GM18498 (cell line): ENCODE results near the gene HASPIN.

Experiments used
- ATAC-seq: cut with Tn5 transposase; IDR thresholded peaks from one replicate; pipeline ENCODE4 v1.9.1; 2021; ENCODE audit warnings: mild to moderate bottlenecking, moderate library complexity; ENCODE audit not compliant: unreplicated experiment

The HASPIN gene

DNA sequence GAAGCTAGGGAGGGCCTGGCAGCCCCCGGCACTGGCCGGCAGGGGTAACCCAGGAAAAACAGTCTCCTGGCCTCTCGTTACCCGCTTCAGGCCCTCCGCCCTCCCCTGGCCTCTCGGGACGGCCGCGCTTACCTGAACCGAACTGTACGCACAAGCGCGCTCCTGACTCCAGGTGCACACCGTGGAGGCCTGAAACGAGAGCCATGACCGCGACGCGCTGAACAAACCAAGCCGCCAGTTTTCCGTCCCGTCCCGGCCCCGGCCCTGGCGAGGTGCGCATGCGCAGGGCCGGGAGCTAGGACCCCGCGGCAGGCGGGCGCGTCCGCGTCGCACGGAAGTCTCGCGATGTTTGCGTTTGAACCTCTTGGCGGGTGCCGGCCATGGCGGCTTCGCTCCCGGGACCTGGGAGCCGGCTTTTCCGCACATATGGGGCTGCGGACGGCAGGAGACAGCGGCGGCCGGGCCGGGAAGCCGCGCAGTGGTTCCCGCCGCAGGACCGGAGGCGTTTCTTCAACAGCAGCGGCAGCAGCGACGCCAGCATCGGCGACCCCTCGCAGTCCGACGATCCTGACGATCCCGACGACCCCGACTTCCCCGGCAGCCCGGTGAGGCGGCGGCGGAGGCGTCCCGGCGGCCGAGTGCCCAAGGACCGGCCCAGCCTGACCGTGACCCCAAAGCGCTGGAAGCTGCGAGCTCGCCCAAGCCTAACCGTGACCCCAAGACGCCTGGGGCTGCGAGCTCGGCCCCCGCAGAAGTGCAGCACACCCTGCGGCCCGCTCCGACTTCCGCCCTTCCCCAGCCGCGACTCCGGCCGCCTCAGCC lies at the start of gene HASPIN:
TSS of gene HASPIN (plus strand) at position 348 of the 822 bp plus-strand sequence. CDS start at position 381, 33 bp downstream.
- ATAC-seq: peak; percentile 85

- ATAC-seq: no peak
Observed at GRCh38 chr17:3675886-3676285, 47.8 kb upstream of the HASPIN start.

DNA sequence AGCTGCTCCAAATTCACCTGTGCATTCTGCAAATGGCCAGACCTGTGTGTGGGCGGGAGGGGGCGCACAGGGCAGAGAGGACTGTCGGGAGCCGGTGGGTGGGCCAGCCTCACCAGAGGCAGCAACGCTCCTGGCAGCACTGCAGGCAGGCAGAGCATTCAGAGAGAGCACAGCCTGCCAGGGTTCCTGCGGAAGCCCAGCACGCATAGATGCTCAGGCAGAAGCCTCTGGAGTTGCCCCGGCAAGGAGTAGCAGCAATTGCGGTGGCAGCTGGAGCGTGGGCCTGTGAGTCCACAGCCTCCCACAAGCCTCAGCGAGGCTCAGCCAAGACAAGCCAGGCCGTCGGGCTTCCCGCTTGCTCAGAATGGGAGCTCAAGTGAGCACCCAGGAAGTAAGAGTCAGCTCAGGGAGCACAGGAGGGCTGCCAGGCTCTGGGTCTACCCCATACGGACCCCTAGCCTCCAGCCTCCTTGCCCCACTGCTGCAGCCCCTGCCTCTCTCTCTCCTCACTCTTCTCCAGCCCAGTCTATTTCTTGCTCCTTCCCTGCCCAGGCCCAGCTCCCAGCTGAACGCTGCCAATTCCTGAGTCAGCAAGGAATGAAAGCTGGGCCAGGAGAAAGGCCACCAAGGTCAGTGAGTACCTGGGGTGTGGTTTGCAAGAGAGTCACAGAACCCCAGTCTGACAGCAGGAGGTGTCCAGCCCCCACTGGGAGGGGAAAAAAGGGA lies 45.4 kb upstream of the HASPIN start:
- no peak for ATAC-seq

- ATAC-seq: no peak
Observed at GRCh38 chr17:3678821-3679530, 44.7 kb upstream of the HASPIN start.

DNA sequence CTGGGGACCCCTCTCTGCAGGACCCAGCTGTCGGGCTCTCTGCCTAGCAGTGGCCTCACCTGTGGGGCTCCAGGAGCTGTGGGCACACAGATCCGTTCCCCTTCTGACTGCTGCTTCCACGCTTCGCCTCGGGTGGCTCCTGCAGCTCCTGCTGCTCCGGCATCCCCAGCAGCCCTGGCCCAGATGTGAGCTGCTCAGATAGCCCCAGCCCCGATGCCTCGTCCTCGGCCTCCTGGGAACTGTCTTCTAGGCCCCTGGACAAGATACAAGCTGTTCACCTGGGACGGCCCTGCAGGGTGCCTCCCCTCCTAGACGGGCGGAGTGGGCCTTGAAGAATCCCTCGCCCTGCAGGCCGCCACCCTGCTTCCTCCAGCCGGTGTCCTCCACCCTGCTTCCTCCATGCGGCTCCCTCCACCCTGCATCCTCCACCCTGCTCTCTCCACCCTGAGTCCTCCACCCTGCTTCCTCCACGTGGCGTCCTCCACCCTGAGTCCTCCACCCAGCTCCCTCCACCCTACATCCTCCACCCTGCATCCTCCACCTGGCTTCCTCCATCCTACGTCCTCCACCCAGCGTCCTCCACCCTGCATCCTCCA lies 44.1 kb upstream of the HASPIN start:
- ATAC-seq: no peak

- no peak for ATAC-seq
Observed at GRCh38 chr17:3681057-3681456, 42.6 kb upstream of the HASPIN start.

GRCh38 chr17:3681565-3681964 lies 42.1 kb upstream of the HASPIN start:
- ATAC-seq: no peak

DNA sequence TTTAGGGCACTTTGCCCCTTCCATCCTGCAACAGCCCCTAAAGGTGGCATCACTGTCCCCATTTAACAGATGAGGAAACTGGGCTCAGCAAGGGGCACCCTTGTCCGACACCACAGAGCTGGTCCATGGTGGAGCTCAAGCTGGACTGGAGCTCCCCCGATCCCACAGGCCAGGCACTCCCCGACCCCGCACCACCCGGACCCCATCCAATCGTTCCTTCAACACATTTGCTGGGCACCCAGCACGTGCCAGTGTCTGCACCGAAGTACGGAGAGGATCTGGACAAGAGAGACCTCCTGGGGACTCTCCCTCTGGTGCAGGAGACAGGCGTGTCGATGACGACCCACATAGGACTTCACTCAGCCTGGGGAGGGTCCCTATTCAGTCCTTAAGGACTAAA lies 41.7 kb upstream of the HASPIN start:
- ATAC-seq: no peak

DNA sequence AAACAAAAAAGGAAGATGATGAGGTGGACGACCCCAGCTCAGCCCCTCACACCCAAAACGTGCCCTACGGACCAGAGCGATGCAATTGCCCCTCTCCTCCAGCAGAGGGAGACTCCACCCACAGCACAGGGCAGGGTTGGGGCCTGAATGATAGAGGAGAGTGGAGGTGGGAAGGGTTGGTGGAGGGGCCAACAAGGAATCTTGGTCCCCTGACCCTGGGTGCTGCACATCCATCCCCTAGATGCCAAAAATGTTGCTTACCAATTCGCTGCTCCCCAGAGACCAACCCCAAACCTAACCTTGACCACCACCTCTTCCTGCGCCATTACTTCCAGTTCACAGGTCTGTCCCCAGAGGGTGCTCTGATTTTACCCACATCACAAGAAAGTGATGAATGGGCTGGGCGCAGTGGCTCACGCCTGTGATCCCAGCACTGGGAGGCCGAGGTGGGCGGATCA lies 40.6 kb upstream of the HASPIN start:
- ATAC-seq: peak; percentile 80

DNA sequence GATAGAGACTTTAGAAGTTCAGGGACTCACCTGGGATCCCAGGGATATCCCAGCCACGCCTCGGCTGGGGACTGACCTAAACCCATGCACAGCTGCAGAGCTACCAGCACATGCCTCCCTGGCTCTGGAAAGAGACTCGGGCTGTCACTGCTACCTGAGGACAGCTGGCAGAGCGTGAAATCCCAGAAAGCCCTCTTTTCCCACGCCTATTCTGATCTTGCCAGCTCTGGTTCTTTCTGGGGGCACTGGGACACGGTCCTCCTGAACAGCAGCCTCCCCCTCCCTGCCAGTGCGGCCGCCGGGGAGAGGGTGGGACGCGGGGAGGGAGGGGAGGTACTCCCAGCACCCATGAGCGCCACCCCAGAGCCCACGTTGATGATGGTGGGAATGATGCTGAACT lies 38.5 kb upstream of the HASPIN start:
- ATAC-seq: no peak

- no peak for ATAC-seq
Observed at GRCh38 chr17:3688027-3688553, 35.6 kb upstream of the HASPIN start.

DNA sequence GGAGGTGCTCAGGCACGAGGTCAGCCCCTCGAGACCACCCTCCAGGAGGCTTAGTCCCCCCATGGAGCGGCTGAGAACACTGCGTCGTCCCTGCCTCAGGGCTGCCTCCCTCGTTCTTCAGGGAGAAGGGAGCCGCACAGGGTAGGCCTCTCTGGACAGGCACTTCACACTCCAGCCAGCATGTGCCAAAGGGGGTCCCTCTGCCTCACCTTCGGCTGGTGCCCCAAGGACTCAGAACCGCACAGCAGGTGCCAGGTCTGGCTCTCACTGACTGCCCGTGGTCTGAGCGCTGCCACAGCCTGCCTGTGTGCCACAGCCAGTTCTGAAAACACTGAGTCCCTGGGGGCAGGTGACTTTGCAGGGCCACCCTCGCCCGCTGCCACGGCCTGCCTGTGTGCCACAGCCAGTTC lies 34.8 kb upstream of the HASPIN start:
- no peak for ATAC-seq

GRCh38 chr17:3689262-3690093 lies 34.2 kb upstream of the HASPIN start:
- ATAC-seq: no peak

- no peak for ATAC-seq
Observed at GRCh38 chr17:3690094-3690715, 33.5 kb upstream of the HASPIN start.

DNA sequence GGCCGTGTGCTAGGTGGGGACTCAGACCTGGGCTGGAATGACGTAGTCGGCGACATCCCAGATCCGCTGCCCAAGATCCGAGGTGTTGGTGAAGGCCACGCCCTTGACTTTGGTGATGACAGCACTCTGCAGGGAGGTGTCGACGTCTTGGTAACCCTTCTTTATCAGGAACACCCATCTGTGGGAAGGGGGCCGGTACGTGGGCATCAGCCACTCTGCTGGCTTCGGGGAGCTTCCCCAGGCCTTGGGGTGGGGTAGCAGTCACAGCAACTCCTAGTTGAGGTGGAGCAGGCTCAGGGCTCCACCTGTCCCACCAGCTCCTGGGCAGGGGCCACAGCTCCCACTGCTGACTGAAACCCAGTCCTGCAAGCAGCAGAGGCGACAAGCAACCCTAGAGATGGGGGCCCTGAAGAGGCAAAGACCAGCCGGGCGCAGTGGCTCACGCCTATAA lies 32.1 kb upstream of the HASPIN start:
- ATAC-seq: no peak

- ATAC-seq: no peak
Observed at GRCh38 chr17:3692346-3692745, 31.4 kb upstream of the HASPIN start.

- no peak for ATAC-seq
Observed at GRCh38 chr17:3693141-3693540, 30.6 kb upstream of the HASPIN start.

DNA sequence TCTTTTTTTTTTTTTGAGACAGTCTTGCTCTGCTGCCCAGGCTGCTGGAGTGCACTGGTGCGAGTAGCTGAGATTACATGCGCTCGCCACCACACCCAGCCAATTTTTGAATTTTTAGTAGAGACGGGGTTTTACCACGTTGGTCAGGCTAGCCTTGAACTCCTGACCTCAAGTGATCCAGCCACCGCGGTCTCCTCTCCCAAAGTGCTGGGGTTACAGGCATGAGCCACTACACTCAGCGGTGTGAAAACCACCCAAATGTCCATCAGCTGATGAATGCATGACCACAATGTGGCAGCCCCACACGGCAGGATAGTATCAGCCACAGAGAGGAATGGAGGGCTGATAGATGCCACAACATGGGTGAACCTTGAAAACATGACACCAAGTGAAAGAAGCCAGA lies 29.9 kb upstream of the HASPIN start:
- peak; percentile 59 for ATAC-seq

GRCh38 chr17:3695129-3695722 lies 28.5 kb upstream of the HASPIN start:
- no peak for ATAC-seq
